HEK293T (cell line): ENCODE measurements around the gene GJD2.

Experiments
- BHLHE40 ChIP-seq: fragments of 450-650 bp; IDR thresholded peaks from 2 replicates; pipeline ENCODE4 v1.6.1; 2016; ENCODE audit warnings: mild to moderate bottlenecking, moderate library complexity, borderline replicate concordance
- CTBP1 ChIP-seq: fragments of 450-650 bp; IDR thresholded peaks from 2 replicates; pipeline ENCODE4 v1.6.1; 2016; ENCODE audit warnings: borderline replicate concordance
- ELF4 ChIP-seq: fragments of 450-650 bp; IDR thresholded peaks from 2 replicates; pipeline ENCODE4 v1.6.1; 2017; ENCODE audit warnings: antibody characterized with exemption
- FOXA1 ChIP-seq: fragments of 450-650 bp; IDR thresholded peaks from 2 replicates; pipeline ENCODE4 v1.6.1; 2016; ENCODE audit warnings: mild to moderate bottlenecking
- FOXK2 ChIP-seq: fragments of 450-650 bp; IDR thresholded peaks from 2 replicates; pipeline ENCODE4 v1.6.1; 2016; ENCODE audit warnings: mild to moderate bottlenecking
- FOXM1 ChIP-seq: fragments of 450-650 bp; IDR thresholded peaks from 2 replicates; pipeline ENCODE4 v1.6.1; 2017; ENCODE audit warnings: mild to moderate bottlenecking, borderline replicate concordance
- HDGF ChIP-seq: fragments of 450-650 bp; IDR thresholded peaks from 2 replicates; pipeline ENCODE4 v1.6.1; 2017; ENCODE audit warnings: antibody characterized with exemption, borderline replicate concordance
- LEF1 ChIP-seq: fragments of 450-650 bp; IDR thresholded peaks from 2 replicates; pipeline ENCODE4 v1.6.1; 2017; ENCODE audit warnings: mild to moderate bottlenecking, borderline replicate concordance
- PKNOX1 ChIP-seq: fragments of 450-650 bp; IDR thresholded peaks from 2 replicates; pipeline ENCODE4 v1.6.1; 2016
- SP1 ChIP-seq: fragments of 450-650 bp; IDR thresholded peaks from 2 replicates; pipeline ENCODE4 v1.6.1; 2017
- SUZ12 ChIP-seq: fragments of 450-650 bp; IDR thresholded peaks from 2 replicates; pipeline ENCODE4 v1.6.1; 2016; ENCODE audit warnings: mild to moderate bottlenecking
- TARDBP ChIP-seq: fragments of 450-650 bp; IDR thresholded peaks from 2 replicates; pipeline ENCODE4 v1.6.1; 2016
- ZNF384 ChIP-seq: fragments of 450-650 bp; IDR thresholded peaks from 2 replicates; pipeline ENCODE4 v1.6.1; 2016

GRCh38 chr15:34739346-34739745 lies 15.5 kb downstream of the GJD2 start:
- TF ChIP-seq ZNF384 (no peak), BHLHE40 (no peak), PKNOX1 (no peak), HDGF (no peak), FOXK2 (no peak), TARDBP (no peak), SUZ12 (no peak), FOXM1 (no peak), ELF4 (no peak), CTBP1 (no peak), SP1 (no peak), FOXA1 (no peak), LEF1 (no peak)
